Esophagus muscularis mucosa (tissue), 4 donors: ENCODE measurements around the gene CD3E.

Source experiments
- CTCF ChIP-seq, 3 experiments: fragments of 200-600 bp in 2 of 3; fragments of 450-650 bp in 1 of 3; sonication (generic) in 2 of 3; IDR thresholded peaks; one replicate each; pipeline ENCODE4 v1.5.1; 2017 to 2019; ENCODE audit warnings: antibody characterized with exemption in 3 of 3, mild to moderate bottlenecking in 2 of 3, moderate library complexity in 1 of 3
- EP300 ChIP-seq: sonication (generic); formaldehyde crosslinking; IDR thresholded peaks from one replicate; pipeline ENCODE4 v1.6.1; 2017; ENCODE audit warnings: antibody characterized with exemption
- POLR2A ChIP-seq: fragments of 450-650 bp; IDR thresholded peaks from one replicate; pipeline ENCODE4 v1.6.1; 2017; ENCODE audit warnings: antibody characterized with exemption, moderate library complexity, mild to moderate bottlenecking, low read depth
- POLR2AphosphoS5 ChIP-seq, 2 donors: sonication (generic); formaldehyde crosslinking; IDR thresholded peaks; one replicate each; pipeline ENCODE4 v1.6.1; 2017; ENCODE audit warnings: antibody characterized with exemption in 2 of 2

GRCh38 chr11:118319337-118319707 is 14.8 kb downstream of the CD3E start:
- no peak for TF ChIP-seq CTCF (IDR thresholded peaks at IDR 0.05)
- no peak for TF ChIP-seq EP300
- TF ChIP-seq POLR2A: no peak
- TF ChIP-seq POLR2AphosphoS5 (IDR thresholded peaks at IDR 0.05): no peak
